ENCODE measurements around the gene MYCBPAP.

DNA sequence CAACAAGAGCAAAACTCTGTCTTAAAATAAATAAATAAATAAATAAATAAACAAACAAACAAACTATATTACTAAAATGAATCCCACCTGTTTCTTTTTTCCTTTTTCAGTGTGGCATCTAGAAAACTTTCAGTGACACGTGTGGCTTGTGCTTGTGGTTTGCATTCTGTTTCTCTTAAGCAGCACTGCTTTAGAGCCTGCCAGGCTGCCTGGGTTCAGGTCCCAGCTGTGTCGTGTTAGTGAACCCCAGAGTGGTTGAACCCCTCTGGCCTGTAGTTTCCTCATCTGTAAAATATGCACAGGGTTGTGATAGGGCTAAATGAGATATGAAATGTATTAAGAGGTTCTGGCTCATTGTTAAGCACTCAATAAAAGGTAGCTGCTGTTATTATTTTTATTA, 12.2 kb downstream of the MYCBPAP start:
- TF ChIP-seq, protein P1, sequence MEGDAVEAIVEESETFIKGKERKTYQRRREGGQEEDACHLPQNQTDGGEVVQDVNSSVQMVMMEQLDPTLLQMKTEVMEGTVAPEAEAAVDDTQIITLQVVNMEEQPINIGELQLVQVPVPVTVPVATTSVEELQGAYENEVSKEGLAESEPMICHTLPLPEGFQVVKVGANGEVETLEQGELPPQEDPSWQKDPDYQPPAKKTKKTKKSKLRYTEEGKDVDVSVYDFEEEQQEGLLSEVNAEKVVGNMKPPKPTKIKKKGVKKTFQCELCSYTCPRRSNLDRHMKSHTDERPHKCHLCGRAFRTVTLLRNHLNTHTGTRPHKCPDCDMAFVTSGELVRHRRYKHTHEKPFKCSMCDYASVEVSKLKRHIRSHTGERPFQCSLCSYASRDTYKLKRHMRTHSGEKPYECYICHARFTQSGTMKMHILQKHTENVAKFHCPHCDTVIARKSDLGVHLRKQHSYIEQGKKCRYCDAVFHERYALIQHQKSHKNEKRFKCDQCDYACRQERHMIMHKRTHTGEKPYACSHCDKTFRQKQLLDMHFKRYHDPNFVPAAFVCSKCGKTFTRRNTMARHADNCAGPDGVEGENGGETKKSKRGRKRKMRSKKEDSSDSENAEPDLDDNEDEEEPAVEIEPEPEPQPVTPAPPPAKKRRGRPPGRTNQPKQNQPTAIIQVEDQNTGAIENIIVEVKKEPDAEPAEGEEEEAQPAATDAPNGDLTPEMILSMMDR (IDR thresholded peaks at IDR 0.05): no peak
- no peak for TF ChIP-seq POLR2A (IDR thresholded peaks at IDR 0.05)
